GM10248 (cell line): ENCODE results near the gene NEK4.

Experiments used
- CTCF ChIA-PET: fragments of 300-600 bp; sonication (Branson Sonifier 250); formaldehyde crosslinking; extraction: SDS; loops from one replicate; lab custom pipeline; 2021; ENCODE audit warnings: antibody characterized with exemption; lab: Yijun Ruan, JAX
- POLR2A ChIA-PET: fragments of 350-650 bp; sonication (Branson Sonifier 250); formaldehyde crosslinking; extraction: SDS; loops from one replicate; lab custom pipeline; 2020; ENCODE audit warnings: antibody characterized with exemption; lab: Yijun Ruan, JAX
- DNase-seq: peaks from one replicate; pipeline ENCODE4 v3.0.0; 2012; ENCODE audit errors: extremely low spot score
- CTCF ChIP-seq: IDR thresholded peaks from 2 replicates; pipeline ENCODE4 v1.5.1; 2012; ENCODE audit warnings: mild to moderate bottlenecking, low read depth; ENCODE audit errors: extremely low read depth, missing control alignments, control extremely low read depth

The NEK4 gene

GRCh38 chr3:52712291-52713212, 58.2 kb downstream of the NEK4 start:
- POLR2A ChIA-PET, result no interaction called here
- CTCF ChIA-PET, result no interaction called here
- DNase-seq, result no peak
- TF ChIP-seq CTCF, result no peak

GRCh38 chr3:52710512-52710911, 60.2 kb downstream of the NEK4 start:
- DNase-seq, result peak; percentile 34
- ChIA-PET POLR2A (no interaction called here), CTCF (no interaction called here)
- no peak for TF ChIP-seq CTCF

GRCh38 chr3:52707585-52707984, 63.2 kb downstream of the NEK4 start:
- CTCF ChIA-PET, result interaction anchor here (1.0 to 2.8 kb wide), 6 partner anchors 8 to 276 kb away, joined by 3 to 10 read pairs (median 4); partner anchors contain the start of genes GNL3 and PBRM1
- DNase-seq, result peak; percentile 24
- TF ChIP-seq CTCF, result no peak
- POLR2A ChIA-PET, result no interaction called here

GRCh38 chr3:52705688-52706686, 64.8 kb downstream of the NEK4 start, which contains the start of the genes GLT8D1 and SPCS1:
Gene GLT8D1 (minus strand): TSS chr3:52705791. CDS start chr3:52700460, 5,331 bp downstream.
Gene SPCS1 (plus strand): TSS chr3:52706106. CDS start chr3:52706247, 141 bp downstream.
- ChIA-PET CTCF (interaction anchor here (0.9 to 2.8 kb wide), 3 partner anchors 9 to 15 kb away, joined by 5 to 10 read pairs (median 9); no protein-coding TSS in a partner anchor), POLR2A (interaction anchor here (0.7 to 1.3 kb wide), 2 partner anchors 10 to 513 kb away, joined by 3 read pairs; no protein-coding TSS in a partner anchor)
- no peak for TF ChIP-seq CTCF
- peak; percentile 91 for DNase-seq

GRCh38 chr3:52705438-52705687, 65.4 kb downstream of the NEK4 start:
- POLR2A ChIA-PET, result interaction anchor here (0.7 to 1.3 kb wide), 2 partner anchors 9 to 513 kb away, joined by 3 read pairs; no protein-coding TSS in a partner anchor
- no peak for DNase-seq
- CTCF ChIA-PET, result no interaction called here
- TF ChIP-seq CTCF, result no peak
